ENCODE measurements around the gene NACAD. TPM values are rescaled to one million over a fixed set of nuclear protein-coding genes. Genes with fewer than 3 reads are reported as not detected.

Gene NACAD
- total and polyA plus RNA-seq, 8 donors = 0.31 to 3.5 (median 1.2) TPM

- FAIRE-seq = no peak
- Histone ChIP-seq H3K27ac (no peak overlapping the region), H3K27me3 (no peaks in the 10 kb centered on the region), H3K36me3 (peaks cover 0 to 2% (median 0%) of the 10 kb centered on the region in 3 donors), H3K9me3 (no peaks in the 10 kb centered on the region), H3K4me3 (no peak overlapping the region), H3K4me1 (no peaks in the 10 kb centered on the region)
- WGBS, 2 donors = 79 to 82% methylated on average over 4 of the region's 4 CpGs
- no peak for TF ChIP-seq CTCF (IDR thresholded peaks at IDR 0.05)
- DNase-seq = no peak
- ATAC-seq = peak in 2 of 4 donors; percentile 30 to 38
- intact Hi-C loops (cut with DNase I) = no loop called here
Measured at GRCh38 chr7:45033931-45034290, 54.9 kb downstream of the NACAD start.

- no peak for TF ChIP-seq CTCF (IDR thresholded peaks at IDR 0.05)
- Histone ChIP-seq H3K27me3 (no peaks in the 10 kb centered on the region), H3K27ac (no peak overlapping the region), H3K9me3 (no peaks in the 10 kb centered on the region), H3K4me1 (no peaks in the 10 kb centered on the region), H3K4me3 (no peak overlapping the region), H3K36me3 (no peaks in the 10 kb centered on the region)
- DNase-seq (no peak), FAIRE-seq (no peak), ATAC-seq (peak in 1 of 4 donors; percentile 34)
- intact Hi-C loops (cut with DNase I) = no loop called here
- 90 to 92% methylated on average over 1 of the region's 1 CpG for WGBS, 2 donors
Measured at GRCh38 chr7:45033261-45033930, 55.4 kb downstream of the NACAD start.

GRCh38 chr7:45032421-45032820, 56.3 kb downstream of the NACAD start:
- TF ChIP-seq CTCF (IDR thresholded peaks at IDR 0.05) = no peak
- H3K9me3 ChIP-seq = no peaks in the 10 kb centered on the region
- DNase-seq (no peak), ATAC-seq (no peak), FAIRE-seq (no peak)
- no peak overlapping the region for H3K27ac ChIP-seq
- H3K4me3 ChIP-seq = no peak overlapping the region
- intact Hi-C loops (cut with DNase I) = no loop called here
- H3K4me1 ChIP-seq = no peaks in the 10 kb centered on the region
- H3K36me3 ChIP-seq = no peaks in the 10 kb centered on the region
- H3K27me3 ChIP-seq = no peaks in the 10 kb centered on the region
- 87 to 91% methylated on average over 4 of the region's 4 CpGs for WGBS, 2 donors

- H3K9me3 ChIP-seq = no peaks in the 10 kb centered on the region
- WGBS, 2 donors = 80 to 81% methylated on average over 4 of the region's 4 CpGs
- no peak for FAIRE-seq
Measured at GRCh38 chr7:45031829-45032228, 56.9 kb downstream of the NACAD start.

More at GRCh38 chr7:45031829-45032228, 56.9 kb downstream of the NACAD start:
- intact Hi-C loops (cut with DNase I) = no loop called here
- Histone ChIP-seq H3K27me3 (no peaks in the 10 kb centered on the region), H3K4me1 (no peaks in the 10 kb centered on the region), H3K27ac (no peak overlapping the region), H3K36me3 (no peaks in the 10 kb centered on the region), H3K4me3 (no peak overlapping the region)
- peak in 2 of 4 donors; percentile 37 to 52 for ATAC-seq
- TF ChIP-seq CTCF (IDR thresholded peaks at IDR 0.05) = no peak
- no peak for DNase-seq

Other genes starting within 250 kb of the NACAD start
- gene H2AZ2, start 240.9 kb downstream of the NACAD start, total RNA-seq = 10 to 100 TPM; 37.8 to 83.0 (median 56.1) TPM
- 10 to 100 TPM; 45.1 to 56.4 TPM for gene H2AZ2, start 240.9 kb downstream of the NACAD start, polyA plus RNA-seq
- gene PURB, start 203.4 kb downstream of the NACAD start, total RNA-seq = 10 to 100 TPM in 2 of 6 donors, 1 to 10 TPM in 4; 6.6 to 14.7 (median 8.6) TPM
- 1 to 10 TPM; 3.6 to 8.0 TPM for gene PURB, start 203.4 kb downstream of the NACAD start, polyA plus RNA-seq
- 1 to 10 TPM in 4 of 6 donors, under 1 TPM in 2; 0.28 to 3.1 (median 1.1) TPM for gene MYO1G, start 110.0 kb downstream of the NACAD start, total RNA-seq
- gene MYO1G, start 110.0 kb downstream of the NACAD start, polyA plus RNA-seq = 1 to 10 TPM; 1.1 to 1.5 TPM
- gene CCM2, start 88.8 kb downstream of the NACAD start, total RNA-seq = 10 to 100 TPM; 13.4 to 19.5 (median 14.8) TPM
- 10 to 100 TPM; 33.5 to 33.7 TPM for gene CCM2, start 88.8 kb downstream of the NACAD start, polyA plus RNA-seq
- 10 to 100 TPM; 15.6 to 36.2 (median 24.3) TPM for gene TBRG4, start 22.7 kb upstream of the NACAD start, total RNA-seq
- 10 to 100 TPM; 38.7 to 39.8 TPM for gene TBRG4, start 22.7 kb upstream of the NACAD start, polyA plus RNA-seq
- gene RAMP3, start 68.8 kb upstream of the NACAD start, total RNA-seq = 10 to 100 TPM in 1 of 6 donors, 1 to 10 TPM in 5; 4.1 to 11.0 (median 6.6) TPM
- gene RAMP3, start 68.8 kb upstream of the NACAD start, polyA plus RNA-seq = 10 to 100 TPM; 25.9 to 41.1 TPM

Data from pancreas (tissue), 10 donors.